ENCODE data around the gene NCAPG2.
"Not testable (repeated sequence)": the region's sequence is repeated elsewhere in the genome, so short reads cannot be mapped to it uniquely, and the experiment has no call there.

Gene NCAPG2

DNA sequence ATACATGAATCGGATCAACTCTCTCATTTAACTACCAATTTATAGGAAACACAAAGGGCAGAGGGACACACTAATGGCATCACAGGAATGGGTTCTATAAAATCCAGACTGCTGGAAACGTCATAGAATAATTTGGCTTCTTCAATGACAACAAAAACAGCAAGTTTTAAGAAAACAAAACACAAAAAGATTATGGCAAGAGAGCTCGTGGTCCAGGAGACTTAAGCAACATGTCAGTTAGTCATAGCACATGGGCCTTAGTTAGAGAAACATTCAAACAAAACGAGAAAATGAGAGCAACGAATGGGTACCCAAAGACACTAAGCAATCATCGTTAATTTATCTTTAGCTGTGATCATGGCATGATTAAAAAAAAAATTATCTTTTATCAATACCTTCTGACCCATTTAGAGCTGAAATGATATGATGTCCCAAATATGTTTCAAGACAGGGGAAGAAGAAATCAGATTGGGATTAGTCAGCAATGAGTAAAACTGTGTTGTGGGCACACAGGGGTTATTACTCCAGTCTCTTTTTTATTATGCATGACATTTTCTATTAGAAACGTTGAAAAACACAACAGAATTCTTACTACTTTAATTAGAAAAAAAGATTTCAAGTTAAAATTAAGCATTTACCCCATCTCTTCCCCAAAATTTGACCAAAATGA is 28.3 kb downstream of the NCAPG2 start:
- peak; percentile 30 for DNase-seq (ENCODE audit: low read depth)

DNA sequence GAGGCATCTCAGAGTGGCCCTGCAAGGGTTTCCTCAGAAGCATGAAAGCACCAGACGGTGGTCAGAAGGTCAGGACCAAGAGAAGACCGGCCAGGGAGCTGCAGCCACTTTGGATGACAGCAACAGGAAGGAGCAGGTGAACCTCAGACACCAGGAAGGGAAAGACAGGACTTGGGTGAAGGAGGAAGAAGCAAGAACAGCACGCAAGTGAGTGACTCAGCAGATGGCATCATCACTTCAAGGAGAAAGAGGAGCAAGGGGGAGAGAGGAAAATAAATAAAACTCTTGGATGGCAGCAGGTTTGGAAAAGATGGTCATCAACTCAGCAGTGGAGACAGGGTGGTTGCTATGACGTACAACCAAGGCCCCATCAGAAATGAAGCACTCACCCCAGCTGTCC is 31.6 kb downstream of the NCAPG2 start:
- peak; percentile 56 for DNase-seq (ENCODE audit: low read depth)

DNA sequence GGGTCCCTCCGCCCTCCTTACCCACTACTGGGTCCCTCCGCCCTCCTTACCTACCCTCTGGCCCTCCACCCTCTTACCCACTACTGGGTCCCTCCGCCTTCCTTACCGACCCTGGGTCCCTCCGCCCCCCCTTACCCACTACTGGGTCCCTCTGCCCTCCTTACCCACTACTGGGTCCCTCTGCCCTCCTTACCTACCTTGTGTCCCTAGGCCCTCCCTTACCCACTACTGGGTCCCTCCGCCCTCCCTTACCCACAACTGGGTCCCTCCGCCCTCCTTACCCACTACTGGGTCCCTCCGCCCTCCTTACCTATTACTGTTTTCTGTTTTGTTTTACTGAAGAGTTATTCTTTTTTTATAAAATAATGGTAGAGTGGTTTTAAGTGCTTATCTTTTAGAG is 36.5 kb downstream of the NCAPG2 start:
- DNase-seq (ENCODE audit: low read depth) = not testable (repeated sequence)

DNA sequence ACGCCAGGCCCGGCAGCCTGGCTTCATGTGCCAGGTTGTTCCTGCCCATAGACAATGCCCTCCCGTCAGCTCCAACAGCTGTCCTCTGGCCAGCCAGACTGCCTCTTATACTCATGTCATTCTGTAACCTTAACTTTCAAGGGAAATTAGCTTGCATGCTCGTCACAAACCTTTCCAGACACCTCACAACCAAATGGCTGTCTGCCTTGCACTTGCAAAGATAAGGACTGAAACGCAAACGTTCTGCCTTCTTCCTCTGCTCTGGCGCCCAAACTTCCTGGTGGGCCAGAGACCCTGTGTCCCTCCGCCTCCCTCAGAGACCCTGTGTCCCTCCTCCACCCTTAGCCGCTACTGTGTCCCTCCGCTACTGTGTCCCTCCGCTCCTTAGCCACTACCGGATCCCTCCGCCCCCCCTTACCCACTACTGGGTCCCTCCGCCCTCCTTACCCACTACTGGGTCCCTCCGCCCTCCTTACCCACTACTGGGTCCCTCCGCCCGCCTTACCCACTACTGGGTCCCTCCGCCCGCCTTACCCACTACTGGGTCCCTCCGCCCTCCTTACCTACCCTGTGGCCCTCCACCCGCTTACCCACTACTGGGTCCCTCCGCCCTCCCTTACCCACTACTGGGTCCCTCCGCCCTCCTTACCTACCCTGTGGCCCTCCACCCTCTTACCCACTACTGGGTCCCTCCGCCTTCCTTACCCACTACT is 37.5 kb downstream of the NCAPG2 start:
- DNase-seq (ENCODE audit: low read depth) = not testable (repeated sequence)

DNA sequence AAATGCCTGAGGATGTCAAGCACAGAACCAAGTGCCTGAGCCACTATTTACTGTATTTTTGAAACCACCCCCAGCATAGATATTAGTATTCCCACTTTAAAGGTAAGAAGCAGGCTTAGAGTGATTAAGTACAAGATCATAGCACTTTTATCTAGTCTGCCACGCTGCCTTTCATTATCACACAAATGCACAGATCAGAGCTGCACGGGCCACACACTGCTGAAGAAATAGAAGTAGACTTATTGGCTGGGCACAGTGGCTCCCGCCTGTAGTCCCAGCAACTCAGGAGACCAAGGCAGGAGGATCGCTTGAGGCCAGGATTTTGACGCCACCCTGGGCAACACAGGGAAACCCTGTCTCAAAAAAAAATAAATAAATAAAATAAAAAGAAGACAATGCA is 38.2 kb downstream of the NCAPG2 start:
- no peak for DNase-seq (ENCODE audit: low read depth)

DNA sequence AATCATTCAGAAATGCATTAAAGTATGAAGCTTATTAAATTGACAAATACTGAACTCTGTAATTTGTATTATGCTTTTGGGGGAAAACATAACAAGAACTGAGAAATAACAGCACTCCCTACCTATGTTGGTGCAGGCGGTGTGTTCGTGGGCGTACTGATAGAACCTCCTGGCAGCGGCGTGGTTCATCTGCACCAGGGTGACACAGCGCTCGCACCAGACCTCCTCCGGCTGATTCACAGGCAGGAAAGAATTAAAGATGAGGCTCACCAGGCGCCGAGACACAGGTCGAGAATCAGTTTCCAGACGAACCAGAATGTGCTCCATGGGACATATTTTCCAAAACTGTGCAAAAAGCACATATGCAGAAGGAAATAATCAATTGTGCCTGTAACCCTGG is 40.2 kb downstream of the NCAPG2 start:
- no peak for DNase-seq (ENCODE audit: low read depth)

DNA sequence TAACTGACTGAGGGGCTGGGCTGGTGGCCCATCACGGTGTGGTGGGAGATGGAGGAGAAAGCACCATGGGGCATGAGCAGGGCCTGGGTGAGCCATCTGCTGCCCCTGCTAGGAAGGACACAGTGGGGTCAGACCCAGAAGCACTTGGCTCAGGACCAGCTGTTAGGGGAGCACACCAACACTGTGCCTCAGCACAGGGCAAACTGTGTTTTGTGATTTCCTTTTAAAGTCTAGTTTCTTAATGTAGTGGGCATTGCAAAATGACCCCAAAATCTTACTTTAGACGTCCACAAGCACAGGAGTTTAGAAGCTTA is 41.2 kb downstream of the NCAPG2 start:
- DNase-seq (ENCODE audit: low read depth) = no peak

DNA sequence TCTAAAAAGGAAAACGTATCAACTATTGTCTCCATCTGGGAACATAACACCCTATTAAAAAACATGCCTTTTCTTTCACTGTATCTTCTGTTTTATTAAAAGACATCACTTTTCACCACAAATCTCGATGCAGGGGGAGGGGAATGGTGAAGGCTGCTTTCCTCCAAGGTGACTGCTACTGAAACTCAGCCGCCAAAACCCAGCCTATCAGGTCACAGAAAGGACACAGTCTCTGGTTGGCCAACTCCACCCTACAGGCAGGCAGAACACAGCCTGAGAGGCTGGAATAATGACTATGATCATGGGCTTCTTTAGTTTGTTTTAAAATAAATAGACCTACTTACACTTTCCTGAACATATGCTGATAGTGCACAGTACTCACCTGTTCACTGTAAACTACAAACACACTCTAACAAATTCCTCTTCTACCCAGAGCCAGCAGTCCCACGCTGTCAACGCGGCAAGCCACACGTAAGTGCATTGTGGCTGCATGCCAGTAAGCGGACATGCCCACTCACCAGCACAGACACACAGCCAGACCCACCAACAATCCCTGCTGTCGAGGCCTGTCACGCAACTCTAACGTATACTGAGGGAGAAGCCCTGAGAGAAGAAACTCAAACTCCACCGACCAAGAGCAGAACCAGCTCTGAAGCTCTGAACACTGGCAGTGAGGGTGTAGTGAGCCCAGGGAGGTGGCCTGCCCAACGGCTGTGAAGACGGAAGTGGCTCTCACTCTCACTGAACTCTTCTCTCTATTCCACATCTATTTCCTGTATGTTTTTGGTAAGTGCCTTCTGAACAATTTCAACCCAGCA is 41.8 kb downstream of the NCAPG2 start:
- no peak for DNase-seq (ENCODE audit: low read depth)

DNA sequence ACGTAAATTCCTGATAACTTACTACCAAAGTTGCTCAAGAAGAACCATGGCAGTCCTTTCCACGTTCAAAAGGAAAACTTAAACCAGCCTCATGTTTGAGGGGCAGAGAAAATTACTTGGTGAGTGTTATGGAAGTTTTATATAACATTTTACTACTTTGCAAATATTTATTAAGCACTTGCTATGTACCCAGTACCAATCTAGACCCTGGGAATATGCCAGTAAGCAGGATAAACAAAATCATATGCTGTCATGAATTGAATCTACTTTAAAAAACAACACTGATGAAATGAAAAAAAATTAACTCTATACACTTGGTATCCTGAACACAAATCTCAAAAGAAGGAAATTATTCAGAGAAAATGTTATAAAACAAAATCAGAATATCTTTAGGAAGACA is 46.1 kb downstream of the NCAPG2 start:
- no peak for DNase-seq (ENCODE audit: low read depth)

DNA sequence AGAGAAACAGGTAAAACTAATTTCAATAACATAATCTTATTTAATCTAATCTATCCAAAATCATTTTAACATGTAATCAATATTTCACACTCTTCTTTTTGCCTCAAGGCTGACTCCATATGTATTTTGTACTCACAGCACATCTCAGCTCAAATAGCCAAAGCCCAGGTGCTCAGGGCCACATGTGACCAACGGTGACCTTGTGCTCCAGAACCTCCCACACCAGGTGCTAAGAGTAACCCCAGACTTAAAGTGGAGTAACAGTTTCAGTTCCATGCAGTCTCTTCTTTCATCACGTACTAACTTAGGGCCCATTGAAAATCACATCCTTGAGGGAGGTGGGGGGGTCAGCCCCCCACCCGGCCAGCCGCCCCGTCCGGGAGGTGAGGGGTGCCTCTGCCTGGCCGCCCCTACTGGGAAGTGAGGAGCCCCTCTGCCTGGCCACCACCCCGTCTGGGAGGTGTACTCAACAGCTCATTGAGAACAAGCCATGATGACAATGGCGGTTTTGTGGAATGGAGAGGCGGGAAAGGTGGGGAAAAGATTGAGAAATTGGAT is 47.3 kb downstream of the NCAPG2 start:
- DNase-seq (ENCODE audit: low read depth) = no peak

DNA sequence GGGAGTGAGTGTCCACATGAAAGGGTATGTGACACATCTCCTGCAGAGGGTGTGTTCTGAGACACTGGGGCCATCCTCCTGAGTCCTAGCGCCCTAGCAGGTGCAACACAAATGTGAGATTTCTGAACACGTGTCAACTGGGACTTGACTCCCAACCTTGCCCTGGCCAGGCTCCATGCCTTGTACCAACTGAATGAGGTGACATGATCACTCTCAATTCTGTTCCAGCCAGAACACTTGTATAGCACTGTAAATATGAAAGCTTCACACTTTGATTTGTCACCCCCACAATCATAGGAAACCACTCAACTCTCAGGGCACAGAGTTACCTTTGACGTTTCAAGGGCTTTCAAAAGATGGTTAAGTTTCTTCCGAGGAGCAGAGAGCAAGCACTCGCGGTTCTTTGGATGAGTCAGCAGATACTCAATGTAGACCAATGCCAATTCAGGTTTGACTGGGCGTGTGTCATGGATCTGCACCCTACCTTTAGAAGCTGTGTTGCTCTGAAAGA is 48.6 kb downstream of the NCAPG2 start:
- DNase-seq (ENCODE audit: low read depth) = no peak

DNA sequence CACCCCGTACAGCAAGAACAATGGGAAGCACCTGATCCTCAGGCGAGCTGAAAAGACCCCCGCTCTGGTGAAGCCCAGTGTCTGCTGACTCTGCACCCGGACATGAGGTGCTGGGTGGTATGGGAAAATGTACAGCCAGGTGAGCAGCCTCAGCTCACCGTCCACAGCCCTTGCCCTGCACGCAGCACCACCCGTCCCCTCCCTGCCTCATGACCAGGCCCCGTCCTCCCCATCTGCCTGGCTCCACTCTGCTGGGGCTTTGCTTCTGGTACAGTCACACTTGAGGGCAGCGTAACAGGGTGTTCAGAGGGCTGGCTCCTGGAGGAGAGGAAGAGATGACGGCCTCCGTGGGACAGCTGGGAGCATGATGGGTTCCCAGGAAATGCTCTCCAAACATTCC is 49.1 kb downstream of the NCAPG2 start:
- DNase-seq (ENCODE audit: low read depth) = no peak

DNA sequence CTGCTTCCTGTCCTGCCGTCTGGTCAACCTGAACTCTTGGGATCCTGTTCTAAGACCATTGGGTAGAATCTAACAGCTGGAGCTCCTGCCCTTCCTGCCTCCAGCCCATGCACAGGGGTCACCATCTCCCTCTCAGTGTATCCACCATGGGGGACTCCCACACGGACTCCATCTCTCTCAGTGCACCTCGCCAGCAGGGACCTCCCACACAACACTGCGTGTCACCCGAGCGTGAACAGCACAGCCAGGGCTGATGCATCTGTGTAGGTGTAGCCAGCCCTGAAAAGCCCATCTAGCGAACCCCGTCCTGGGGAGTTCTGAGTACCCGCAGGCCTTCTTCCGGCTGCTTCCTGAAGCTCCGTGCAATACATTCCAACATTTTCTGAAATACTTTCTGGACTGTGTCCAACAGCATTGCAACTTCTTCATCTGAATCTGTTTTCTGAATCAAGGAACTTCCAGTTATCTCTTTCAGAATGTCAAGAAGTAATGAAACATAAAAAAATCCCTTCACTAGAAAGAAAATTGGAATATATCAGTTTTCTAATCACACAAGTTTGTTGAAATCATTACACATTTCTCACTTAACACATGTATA is 52.5 kb downstream of the NCAPG2 start:
- DNase-seq (ENCODE audit: low read depth) = peak; percentile 14

DNA sequence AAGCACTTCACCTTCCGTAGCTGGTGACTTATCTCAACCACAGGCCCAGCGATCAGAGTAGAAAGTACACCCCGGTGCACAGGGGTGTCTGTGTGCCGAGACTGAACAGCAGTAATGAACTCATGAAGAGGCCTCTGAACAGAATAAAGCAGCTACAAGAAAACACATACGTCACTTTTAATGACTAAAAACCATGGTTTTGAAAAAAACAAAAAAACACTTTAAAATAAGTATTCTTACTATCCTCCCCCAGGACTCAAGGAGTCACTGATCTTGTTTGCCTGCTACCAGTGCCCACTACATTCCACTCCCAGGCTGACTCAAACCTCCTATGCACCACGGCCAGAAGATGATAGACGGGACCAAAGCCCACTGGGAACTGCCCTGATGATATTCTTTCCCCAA is 53.8 kb downstream of the NCAPG2 start:
- peak; percentile 78 for DNase-seq (ENCODE audit: low read depth)

DNA sequence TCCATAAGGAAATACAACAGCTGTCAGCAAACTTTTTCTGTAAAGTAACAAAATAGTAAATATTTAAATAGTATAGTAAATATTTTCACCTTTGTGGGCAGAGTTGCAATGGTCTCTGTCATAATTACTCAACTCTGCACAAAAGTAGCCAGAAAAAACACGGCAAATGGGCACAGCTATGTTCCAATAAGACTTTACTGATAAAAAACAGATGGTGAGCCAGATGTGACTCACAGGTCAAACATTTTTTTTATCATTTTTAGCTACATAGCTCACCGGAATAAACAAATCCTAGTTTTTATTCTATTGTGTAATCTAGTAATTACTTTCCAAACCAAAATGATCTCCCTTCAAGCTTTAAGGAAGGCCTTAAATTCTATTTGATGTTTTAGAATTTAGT is 55.3 kb downstream of the NCAPG2 start:
- DNase-seq (ENCODE audit: low read depth) = peak; percentile 93

DNA sequence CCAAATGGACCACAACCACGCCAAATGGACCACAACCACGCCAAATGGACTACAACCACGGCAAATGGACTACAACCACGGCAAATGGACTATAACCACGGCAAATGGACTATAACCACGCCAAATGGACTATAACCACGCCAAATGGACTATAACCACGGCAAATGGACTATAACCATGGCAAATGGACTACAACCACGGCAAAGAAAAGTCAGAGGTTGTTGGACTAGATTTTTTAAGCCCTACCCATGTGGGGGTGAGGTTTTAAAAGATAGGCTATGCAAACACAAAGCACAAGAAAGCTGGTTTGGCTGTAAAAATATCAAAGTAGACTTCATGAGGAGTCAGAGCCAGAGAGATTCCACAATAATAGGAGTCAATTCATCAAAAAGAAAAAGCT is 55.8 kb downstream of the NCAPG2 start:
- no peak for DNase-seq (ENCODE audit: low read depth)

DNA sequence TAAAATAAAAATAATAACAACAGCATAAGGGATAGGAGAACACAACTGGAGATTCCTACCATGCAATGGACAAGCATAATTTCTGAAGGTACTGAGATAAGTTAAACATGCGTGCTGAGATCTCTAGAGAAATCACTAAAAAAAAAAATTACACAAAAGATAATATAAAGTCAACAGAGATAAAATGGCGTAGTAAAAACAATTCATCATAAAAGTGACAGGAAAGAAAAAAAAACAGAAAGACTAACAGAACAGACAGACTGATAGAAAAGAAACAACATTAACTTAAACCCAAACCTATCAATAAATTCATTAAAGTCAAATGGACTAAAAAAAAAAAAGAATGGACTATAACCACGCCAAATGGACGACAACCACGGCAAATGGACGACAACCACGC is 56.4 kb downstream of the NCAPG2 start:
- DNase-seq (ENCODE audit: low read depth) = no peak

DNA sequence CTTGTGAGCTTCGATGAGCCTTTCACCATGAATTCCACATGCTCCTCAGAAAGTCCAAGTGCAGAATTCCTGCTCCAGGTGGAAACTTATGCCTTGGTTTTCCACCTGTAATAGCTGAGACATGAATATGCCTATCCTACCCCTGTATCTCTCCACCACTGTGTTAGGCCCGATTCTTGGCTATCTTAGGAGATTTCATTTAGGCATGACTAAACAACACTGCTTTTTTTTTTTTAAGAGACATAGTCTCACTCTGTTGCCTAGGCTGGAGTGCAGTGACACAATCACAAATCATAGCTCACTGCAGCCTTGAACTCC is 57.2 kb downstream of the NCAPG2 start:
- DNase-seq (ENCODE audit: low read depth) = no peak

DNA sequence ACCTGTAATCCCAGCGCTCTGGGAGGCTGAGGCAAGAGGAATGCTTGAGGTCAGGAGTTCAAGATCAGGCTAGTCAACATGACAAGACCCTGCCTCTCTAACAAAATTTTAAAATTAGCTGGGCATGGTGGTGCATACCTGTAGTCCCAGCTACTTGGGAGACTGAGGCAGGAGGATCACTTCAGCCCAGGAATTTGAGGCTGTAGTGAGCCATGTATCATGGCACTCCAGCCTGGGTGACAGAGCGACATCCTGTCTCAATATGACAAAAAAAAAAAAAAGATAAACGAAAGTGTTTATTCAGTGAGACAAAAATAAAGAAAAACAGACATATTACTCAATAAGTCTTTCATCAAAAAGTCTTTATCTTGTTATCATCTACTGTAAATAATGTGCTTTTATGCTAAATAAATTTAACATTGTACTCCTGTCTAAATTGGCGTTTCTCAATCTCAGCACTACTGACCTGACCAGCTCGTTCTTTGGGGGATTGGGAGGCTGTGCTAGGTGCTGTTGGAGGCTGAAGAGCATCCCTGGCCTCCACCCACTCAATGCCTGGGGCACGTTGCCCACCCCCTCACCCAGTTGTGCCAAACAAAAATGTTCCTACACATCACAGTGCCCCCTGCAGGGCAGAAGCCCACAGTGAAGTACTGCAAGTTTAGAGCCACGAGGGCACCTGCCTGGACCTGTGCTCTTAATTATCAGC is 57.7 kb downstream of the NCAPG2 start:
- DNase-seq (ENCODE audit: low read depth) = no peak

DNA sequence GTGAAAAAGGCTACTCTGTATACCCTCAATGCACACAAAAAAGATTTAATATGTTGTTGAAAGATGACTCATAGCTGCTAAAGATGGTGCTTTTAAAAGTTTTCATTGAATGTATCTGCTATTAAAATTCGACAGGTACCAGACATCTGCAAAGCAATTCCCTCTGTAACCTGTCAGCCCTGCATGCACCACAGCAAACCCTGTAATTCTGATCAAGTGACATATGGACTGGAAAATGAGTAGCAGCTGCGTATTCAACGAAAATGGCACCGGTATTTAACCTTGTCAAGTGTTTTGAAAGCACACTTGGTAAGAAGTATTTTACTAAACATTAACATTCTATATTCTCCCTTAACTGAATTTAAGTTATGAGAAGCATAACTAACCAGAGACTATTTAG is 58.8 kb downstream of the NCAPG2 start:
- DNase-seq (ENCODE audit: low read depth) = no peak

DNA sequence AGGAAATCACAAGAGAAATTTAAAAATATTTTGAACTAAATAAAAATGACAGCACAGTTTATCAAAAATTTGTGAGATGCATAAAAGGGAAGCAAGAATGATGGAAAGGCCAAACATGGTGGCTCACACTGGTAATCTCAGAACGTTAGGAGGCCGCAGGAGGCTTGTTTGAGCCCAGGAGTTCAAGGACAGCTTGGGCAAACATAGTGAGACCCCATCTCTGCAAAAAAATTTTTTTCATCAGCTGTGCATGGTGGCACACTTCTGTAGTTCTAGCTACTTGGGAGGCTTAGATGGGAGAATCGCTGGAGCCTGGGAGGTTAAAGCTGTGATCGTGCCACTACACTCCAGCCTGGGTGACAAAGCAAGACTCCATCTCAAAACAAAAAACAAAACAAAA is 62.5 kb downstream of the NCAPG2 start:
- no peak for DNase-seq (ENCODE audit: low read depth)

DNA sequence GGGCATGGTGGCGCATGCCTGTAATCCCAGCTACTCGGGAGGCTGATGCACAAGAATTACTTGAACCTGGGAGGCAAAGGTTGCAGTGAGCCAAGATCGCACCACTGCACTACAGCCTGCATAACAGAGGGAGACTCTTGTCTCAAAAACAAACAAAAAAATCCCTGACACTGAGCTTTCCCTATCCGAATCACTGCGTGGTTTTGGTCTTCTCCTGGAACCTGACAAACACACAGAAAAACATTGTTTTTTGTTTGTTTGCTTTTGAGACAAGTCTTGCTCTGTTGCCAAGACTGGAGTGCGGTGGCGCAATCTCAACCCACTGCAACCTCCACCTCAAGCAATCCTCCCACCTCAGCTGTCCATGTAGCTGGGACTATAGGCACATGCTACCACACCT is 66.6 kb downstream of the NCAPG2 start:
- no peak for DNase-seq (ENCODE audit: low read depth)
